K562 (cell line): ENCODE measurements around the gene TESK1. TPM values are rescaled to one million over a fixed set of nuclear protein-coding genes. Genes with fewer than 3 reads are reported as not detected.

Source experiments
- CBFA2T3 ChIP-seq: fragments of 450-650 bp; IDR thresholded peaks from 2 replicates; pipeline ENCODE4 v1.6.1; 2017
- CBX8 ChIP-seq: fragments of 200-600 bp; sonication (generic); IDR thresholded peaks from 2 replicates; pipeline ENCODE4 v1.6.1; 2012; ENCODE audit warnings: borderline replicate concordance, mixed run types, low read depth, mild to moderate bottlenecking, moderate library complexity, mixed read lengths, low read length, control low read depth, inconsistent platforms; ENCODE audit not compliant: poor library complexity, severe bottlenecking; ENCODE audit errors: extremely low read depth
- CHCHD3 ChIP-seq: fragments of 250-450 bp; sonication (Bioruptor Pico); IDR thresholded peaks from 2 replicates; pipeline ENCODE4 v2.1.2; 2022; ENCODE audit warnings: mild to moderate bottlenecking
- EGR1 ChIP-seq: fragments of 450-650 bp; conservative IDR thresholded peaks from 2 replicates; pipeline ENCODE4 v1.6.1; 2017; ENCODE audit warnings: mild to moderate bottlenecking
- EP400 ChIP-seq: fragments of 450-650 bp; IDR thresholded peaks from 2 replicates; pipeline ENCODE4 v1.6.1; 2017; ENCODE audit warnings: antibody characterized with exemption, mild to moderate bottlenecking, moderate library complexity
- HNRNPK ChIP-seq: fragments of 200-400 bp; formaldehyde crosslinking; IDR thresholded peaks from one replicate; pipeline ENCODE4 v1.6.1; 2018; ENCODE audit warnings: mild to moderate bottlenecking, low read depth, low read length; ENCODE audit not compliant: poor library complexity, severe bottlenecking
- HNRNPLL ChIP-seq: fragments of 200-400 bp; formaldehyde crosslinking; IDR thresholded peaks from 2 replicates; pipeline ENCODE4 v1.6.1; 2017; ENCODE audit warnings: low read length, low read depth, mild to moderate bottlenecking; ENCODE audit not compliant: poor library complexity, severe bottlenecking
- KDM4B ChIP-seq, 2 experiments: fragments of 450-650 bp in 1 of 2; sonication (generic) in 1 of 2; IDR thresholded peaks; 2 replicates each; pipeline ENCODE4 v1.6.1; 2016 to 2017; ENCODE audit warnings: borderline replicate concordance in 2 of 2, antibody characterized with exemption in 1 of 2, low read depth in 1 of 2, mild to moderate bottlenecking in 1 of 2
- NR1H2 ChIP-seq: sonication (generic); formaldehyde crosslinking; IDR thresholded peaks from 2 replicates; pipeline ENCODE4 v1.4.0; 2020; ENCODE audit warnings: mild to moderate bottlenecking, missing genetic modification reagents
- RBBP5 ChIP-seq: fragments of 200-600 bp; sonication (generic); IDR thresholded peaks from 2 replicates; pipeline ENCODE4 v1.6.1; 2012; ENCODE audit warnings: borderline replicate concordance, mild to moderate bottlenecking, low read length, control low read depth, inconsistent platforms; ENCODE audit not compliant: insufficient read depth, poor library complexity, severe bottlenecking
- RUNX1 ChIP-seq: sonication (generic); IDR thresholded peaks from 2 replicates; pipeline ENCODE4 v1.6.1; 2016; ENCODE audit warnings: antibody characterized with exemption, low read depth
- SIRT6 ChIP-seq: IDR thresholded peaks from one replicate; pipeline ENCODE4 v1.6.1; 2012; ENCODE audit warnings: low read depth, mild to moderate bottlenecking, control low read depth, inconsistent platforms, low read length, moderate library complexity
- SRSF7 ChIP-seq: fragments of 200-400 bp; formaldehyde crosslinking; optimal IDR thresholded peaks from 2 replicates; pipeline ENCODE3; 2017; ENCODE audit warnings: mild to moderate bottlenecking, low read depth, low read length
- U2AF1 ChIP-seq: fragments of 200-400 bp; formaldehyde crosslinking; optimal IDR thresholded peaks from 2 replicates; pipeline ENCODE3; 2017; ENCODE audit warnings: mild to moderate bottlenecking, low read depth, low read length, moderate library complexity
- ZBED1 ChIP-seq: IDR thresholded peaks from 2 replicates; pipeline ENCODE4 v1.6.1; 2014
- ZEB2 ChIP-seq: fragments of 450-650 bp; IDR thresholded peaks from 2 replicates; pipeline ENCODE4 v1.6.1; 2016
- ZFX ChIP-seq: sonication (generic); formaldehyde crosslinking; IDR thresholded peaks from 2 replicates; pipeline ENCODE4 v1.8.0; 2022; ENCODE audit warnings: mild to moderate bottlenecking, missing genetic modification reagents, moderate library complexity
- ZSCAN32 ChIP-seq: fragments of 450-650 bp; formaldehyde crosslinking; IDR thresholded peaks from 2 replicates; pipeline ENCODE4 v1.4.0; 2020; ENCODE audit warnings: mild to moderate bottlenecking, moderate library complexity
- polyA plus RNA-seq, 8 experiments: library from polyadenylated mRNA; depleted of rRNA in 4 of 8; stranded (reverse) in 5 of 8; unstranded in 3 of 8; fragments of >200 nt; fragmentation: Nextera tagmentation in 2 of 8; fragmentation: Illumina TruSeq in 1 of 8; extraction: Ambion mirVana in 2 of 8; extraction: Trizol in 1 of 8; gene quantifications; 2 replicates each; pipeline versions ENCODE4 v1.2.1 to v1.2.3, GENCODE V29; 2011 to 2014; ENCODE audit warnings: inconsistent platforms in 1 of 8, missing spikeins in 1 of 8
- total RNA-seq, 7 experiments: library from RNA; depleted of rRNA in 6 of 7; stranded (reverse); fragments of >200 nt in 6 of 7; fragmentation: Illumina TruSeq in 2 of 7; extraction: Trizol in 2 of 7; gene quantifications; 2 replicates each; pipeline versions ENCODE4 v1.2.1 to v1.2.3, GENCODE V29; 2011 to 2021; ENCODE audit warnings: low replicate concordance in 1 of 7
- TF ChIP-seq, protein P1 (sequence below): fragments of 450-650 bp; formaldehyde crosslinking; IDR thresholded peaks from 2 replicates; pipeline ENCODE4 v1.4.0; 2022; ENCODE audit warnings: missing genetic modification characterization
- TF ChIP-seq, protein P2 (sequence below): fragments of 250-450 bp; sonication (Bioruptor Pico); IDR thresholded peaks from 2 replicates; pipeline ENCODE4 v1.4.0; 2020; ENCODE audit warnings: mild to moderate bottlenecking
- TF ChIP-seq, protein P3 (sequence below): IDR thresholded peaks from 2 replicates; pipeline ENCODE4 v1.6.1; 2016; ENCODE audit warnings: missing genetic modification characterization, missing compliant biosample characterization
- TF ChIP-seq, protein P4 (sequence below): sonication (generic); formaldehyde crosslinking; IDR thresholded peaks from 2 replicates; pipeline ENCODE4 v1.4.0; 2020; ENCODE audit warnings: mild to moderate bottlenecking, missing genetic modification reagents

Gene TESK1
- total and polyA plus RNA-seq, 9 of the 15 experiments (the other 6 are each of a cell fraction or from before 2014, with no cell fraction given) = 0.07 to 10.4 (median 4.1) TPM

DNA sequence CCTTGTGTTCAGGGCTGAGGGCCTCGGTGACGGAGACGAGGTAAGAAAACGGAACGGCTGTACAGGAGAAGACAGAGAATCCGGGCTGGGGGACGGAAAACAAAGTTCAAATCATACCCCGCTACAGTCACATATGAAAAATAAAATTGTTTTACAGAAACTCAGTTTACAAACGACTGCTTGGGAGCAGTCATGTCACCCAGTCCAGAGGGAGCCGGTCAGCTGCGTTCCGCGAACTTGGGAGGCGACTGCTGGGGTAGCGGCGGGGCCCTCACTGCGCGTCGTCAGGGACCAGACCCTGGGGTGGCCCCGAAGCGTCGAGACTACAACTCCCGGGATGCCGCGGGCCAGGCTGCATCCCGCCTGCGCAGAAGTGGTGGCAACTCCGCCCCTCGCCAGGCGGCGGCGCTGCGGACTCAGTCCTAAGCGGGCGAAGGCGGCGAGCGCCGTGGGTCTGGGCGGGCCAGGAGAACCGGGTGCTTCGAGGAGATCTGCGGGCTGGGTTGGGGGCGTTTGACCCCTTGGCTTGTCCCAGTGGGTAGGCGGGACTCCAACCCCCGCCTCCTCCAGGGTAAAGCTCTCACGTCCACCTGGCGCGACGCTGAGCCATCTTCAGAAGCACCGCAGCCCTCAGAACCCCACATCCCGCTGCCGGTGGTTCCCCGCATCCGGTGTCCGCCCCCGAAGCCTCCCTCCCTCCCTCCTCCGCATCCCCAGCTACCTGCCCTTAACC lies 41.6 kb downstream of the TESK1 start (continued):
- TF ChIP-seq, protein P1, sequence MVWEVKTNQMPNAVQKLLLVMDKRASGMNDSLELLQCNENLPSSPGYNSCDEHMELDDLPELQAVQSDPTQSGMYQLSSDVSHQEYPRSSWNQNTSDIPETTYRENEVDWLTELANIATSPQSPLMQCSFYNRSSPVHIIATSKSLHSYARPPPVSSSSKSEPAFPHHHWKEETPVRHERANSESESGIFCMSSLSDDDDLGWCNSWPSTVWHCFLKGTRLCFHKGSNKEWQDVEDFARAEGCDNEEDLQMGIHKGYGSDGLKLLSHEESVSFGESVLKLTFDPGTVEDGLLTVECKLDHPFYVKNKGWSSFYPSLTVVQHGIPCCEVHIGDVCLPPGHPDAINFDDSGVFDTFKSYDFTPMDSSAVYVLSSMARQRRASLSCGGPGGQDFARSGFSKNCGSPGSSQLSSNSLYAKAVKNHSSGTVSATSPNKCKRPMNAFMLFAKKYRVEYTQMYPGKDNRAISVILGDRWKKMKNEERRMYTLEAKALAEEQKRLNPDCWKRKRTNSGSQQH (CRISPR knock-in tag) = no peak
- TF ChIP-seq RUNX1 (no peak), ZBED1 (no peak), KDM4B (IDR thresholded peaks at IDR 0.05; ENCODE audit: borderline replicate concordance in 2 of 2, low read depth in 1 of 2) (no peak), HNRNPK (no peak), U2AF1 (no peak), EP400 (peak; percentile 41; the same call in 1 of the 2 replicates), CBX8 (no peak), RBBP5 (no peak), SRSF7 (no peak), SIRT6 (no peak), HNRNPLL (peak; percentile 37), ZSCAN32 (CRISPR knock-in tag) (no peak), ZEB2 (0 out of 2 replicates have a peak, but pooled peaks have one; percentile 16), EGR1 (peak; percentile 88), CHCHD3 (CRISPR knock-in tag) (no peak), ZFX (CRISPR knock-in tag) (peak; percentile 83), CBFA2T3 (no peak), NR1H2 (CRISPR knock-in tag) (no peak)
- TF ChIP-seq, protein P2, sequence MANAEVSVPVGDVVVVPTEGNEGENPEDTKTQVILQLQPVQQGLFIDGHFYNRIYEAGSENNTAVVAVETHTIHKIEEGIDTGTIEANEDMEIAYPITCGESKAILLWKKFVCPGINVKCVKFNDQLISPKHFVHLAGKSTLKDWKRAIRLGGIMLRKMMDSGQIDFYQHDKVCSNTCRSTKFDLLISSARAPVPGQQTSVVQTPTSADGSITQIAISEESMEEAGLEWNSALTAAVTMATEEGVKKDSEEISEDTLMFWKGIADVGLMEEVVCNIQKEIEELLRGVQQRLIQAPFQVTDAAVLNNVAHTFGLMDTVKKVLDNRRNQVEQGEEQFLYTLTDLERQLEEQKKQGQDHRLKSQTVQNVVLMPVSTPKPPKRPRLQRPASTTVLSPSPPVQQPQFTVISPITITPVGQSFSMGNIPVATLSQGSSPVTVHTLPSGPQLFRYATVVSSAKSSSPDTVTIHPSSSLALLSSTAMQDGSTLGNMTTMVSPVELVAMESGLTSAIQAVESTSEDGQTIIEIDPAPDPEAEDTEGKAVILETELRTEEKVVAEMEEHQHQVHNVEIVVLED (CRISPR knock-in tag) = peak; percentile 26; the same call in 1 of the 2 replicates
- TF ChIP-seq, protein P3, sequence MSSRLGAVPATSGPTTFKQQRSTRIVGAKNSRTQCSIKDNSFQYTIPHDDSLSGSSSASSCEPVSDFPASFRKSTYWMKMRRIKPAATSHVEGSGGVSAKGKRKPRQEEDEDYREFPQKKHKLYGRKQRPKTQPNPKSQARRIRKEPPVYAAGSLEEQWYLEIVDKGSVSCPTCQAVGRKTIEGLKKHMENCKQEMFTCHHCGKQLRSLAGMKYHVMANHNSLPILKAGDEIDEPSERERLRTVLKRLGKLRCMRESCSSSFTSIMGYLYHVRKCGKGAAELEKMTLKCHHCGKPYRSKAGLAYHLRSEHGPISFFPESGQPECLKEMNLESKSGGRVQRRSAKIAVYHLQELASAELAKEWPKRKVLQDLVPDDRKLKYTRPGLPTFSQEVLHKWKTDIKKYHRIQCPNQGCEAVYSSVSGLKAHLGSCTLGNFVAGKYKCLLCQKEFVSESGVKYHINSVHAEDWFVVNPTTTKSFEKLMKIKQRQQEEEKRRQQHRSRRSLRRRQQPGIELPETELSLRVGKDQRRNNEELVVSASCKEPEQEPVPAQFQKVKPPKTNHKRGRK (tag) = no peak
- TF ChIP-seq, protein P4, sequence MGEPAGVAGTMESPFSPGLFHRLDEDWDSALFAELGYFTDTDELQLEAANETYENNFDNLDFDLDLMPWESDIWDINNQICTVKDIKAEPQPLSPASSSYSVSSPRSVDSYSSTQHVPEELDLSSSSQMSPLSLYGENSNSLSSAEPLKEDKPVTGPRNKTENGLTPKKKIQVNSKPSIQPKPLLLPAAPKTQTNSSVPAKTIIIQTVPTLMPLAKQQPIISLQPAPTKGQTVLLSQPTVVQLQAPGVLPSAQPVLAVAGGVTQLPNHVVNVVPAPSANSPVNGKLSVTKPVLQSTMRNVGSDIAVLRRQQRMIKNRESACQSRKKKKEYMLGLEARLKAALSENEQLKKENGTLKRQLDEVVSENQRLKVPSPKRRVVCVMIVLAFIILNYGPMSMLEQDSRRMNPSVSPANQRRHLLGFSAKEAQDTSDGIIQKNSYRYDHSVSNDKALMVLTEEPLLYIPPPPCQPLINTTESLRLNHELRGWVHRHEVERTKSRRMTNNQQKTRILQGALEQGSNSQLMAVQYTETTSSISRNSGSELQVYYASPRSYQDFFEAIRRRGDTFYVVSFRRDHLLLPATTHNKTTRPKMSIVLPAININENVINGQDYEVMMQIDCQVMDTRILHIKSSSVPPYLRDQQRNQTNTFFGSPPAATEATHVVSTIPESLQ (CRISPR knock-in tag) = no peak
